Activated naive CD4-positive, alpha-beta T cell treated with anti-CD3 and anti-CD28 coated beads, Interleukin-2, amount 10 ng/mL, durations not matched to agents 7 days and 5 days (primary cell): ENCODE measurements around the gene KRT71.
"Not testable (repeated sequence)": the region's sequence is repeated elsewhere in the genome, so short reads cannot be mapped to it uniquely, and the experiment has no call there.

Experiments used
- CTCF ChIA-PET: fragments of 350-600 bp; sonication (Branson Sonifier 250); formaldehyde crosslinking; loops from one replicate; lab custom pipeline; 2021; ENCODE audit warnings: antibody characterized with exemption; lab: Charles Lee
- DNase-seq: peaks from one replicate; pipeline ENCODE4 v3.0.0-alpha.2; 2020
- H3K27ac Mint-ChIP-seq: one replicate; pipeline ENCODE4 v1.8.0; 2021; ENCODE audit warnings: mild to moderate bottlenecking, moderate library complexity, mixed read lengths
- H3K27me3 Mint-ChIP-seq: one replicate; pipeline ENCODE4 v1.8.0; 2021; ENCODE audit warnings: mild to moderate bottlenecking, mixed read lengths
- H3K36me3 Mint-ChIP-seq: one replicate; pipeline ENCODE4 v1.8.0; 2021; ENCODE audit warnings: mixed read lengths
- H3K4me1 Mint-ChIP-seq: one replicate; pipeline ENCODE4 v1.8.0; 2021; ENCODE audit warnings: mixed read lengths
- H3K4me3 Mint-ChIP-seq: one replicate; pipeline ENCODE4 v1.8.0; 2021; ENCODE audit warnings: mild to moderate bottlenecking, moderate library complexity, mixed read lengths
- H3K9me3 Mint-ChIP-seq: one replicate; pipeline ENCODE4 v1.8.0; 2021; ENCODE audit warnings: mixed read lengths

KRT71 gene

GRCh38 chr12:52552681-52553195 lies at the start of gene KRT71:
KRT71 (minus strand) TSS chr12:52553145; CDS start chr12:52553077, 68 bp downstream.
- Mint-ChIP-seq H3K4me3 (no peak within 1 kb of the TSS), H3K27me3 (peaks cover 48% of the 10 kb centered on the region), H3K27ac (no peak within 1 kb of the TSS), H3K4me1 (peaks cover 3% of the 10 kb centered on the region), H3K36me3 (no peaks in the 10 kb centered on the region), H3K9me3 (no peaks in the 10 kb centered on the region)
- no peak for DNase-seq
- CTCF ChIA-PET: interaction anchor here (0.6 kb wide), 1 partner anchor 1099 kb away, joined by 3 read pairs; no protein-coding TSS in a partner anchor

DNA sequence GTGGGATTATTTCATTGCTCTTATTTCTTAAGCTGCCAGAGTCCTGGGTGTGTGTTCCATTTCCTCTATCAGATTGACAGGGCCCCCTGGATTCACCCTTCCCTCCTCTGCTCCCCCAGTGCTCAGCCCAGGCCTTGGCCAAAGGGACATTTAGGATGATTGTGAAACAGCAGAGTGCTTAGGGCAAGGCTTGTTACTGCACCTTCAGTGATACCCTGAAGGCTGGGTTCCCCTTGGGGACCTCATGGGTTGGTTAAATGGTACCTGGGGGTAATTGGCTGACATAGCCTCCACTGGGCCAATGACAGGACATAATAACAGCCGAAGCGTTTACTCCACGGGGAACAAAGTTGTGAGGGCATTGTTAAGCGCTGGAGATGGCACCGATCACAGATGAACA lies 49.6 kb upstream of the KRT71 start:
- CTCF ChIA-PET: no interaction called here
- Mint-ChIP-seq H3K4me1 (peaks cover 40% of the 10 kb centered on the region), H3K27ac (no peak overlapping the region), H3K9me3 (peaks cover 3% of the 10 kb centered on the region), H3K36me3 (no peaks in the 10 kb centered on the region), H3K4me3 (no peak overlapping the region), H3K27me3 (peaks cover 34% of the 10 kb centered on the region)
- no peak for DNase-seq

- Mint-ChIP-seq H3K4me3 (no peak overlapping the region), H3K4me1 (peaks cover 34% of the 10 kb centered on the region), H3K27ac (no peak overlapping the region), H3K9me3 (peaks cover 3% of the 10 kb centered on the region), H3K27me3 (peaks cover 34% of the 10 kb centered on the region), H3K36me3 (no peaks in the 10 kb centered on the region)
- CTCF ChIA-PET: no interaction called here
- DNase-seq: no peak
Observed at GRCh38 chr12:52601671-52602070, 48.7 kb upstream of the KRT71 start.

DNA sequence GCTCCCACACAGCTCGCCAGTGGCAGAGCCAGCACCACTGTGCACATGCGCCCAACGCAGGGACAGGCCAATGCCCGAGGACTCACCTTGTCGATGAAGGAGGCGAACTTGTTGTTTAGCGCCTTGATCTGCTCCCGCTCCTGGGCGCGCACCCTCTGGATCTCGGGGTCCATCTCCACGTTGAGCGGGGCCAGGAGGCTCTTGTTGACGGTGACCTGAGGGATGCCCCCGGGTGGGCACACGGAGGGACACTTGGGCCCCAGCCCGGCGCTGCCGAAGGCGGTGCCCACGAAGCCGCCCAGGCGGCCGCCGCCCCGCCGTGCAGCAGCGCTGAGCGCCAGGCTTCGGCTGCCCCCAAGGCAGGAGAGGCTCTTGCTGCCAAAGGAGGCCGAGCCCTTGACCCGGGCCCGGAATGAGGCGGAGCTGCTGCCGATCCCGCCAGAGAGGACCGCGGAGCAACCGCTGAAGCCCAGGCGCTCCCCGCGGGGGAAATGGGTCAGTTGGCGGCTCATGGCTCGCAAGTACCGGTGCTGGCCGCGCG lies 48.1 kb upstream of the KRT71 start, which contains the start of gene KRT72:
KRT72 (minus strand) TSS at position 523 of the 541 bp plus-strand sequence; CDS start at position 512, 11 bp downstream.
- DNase-seq: no peak
- peaks cover 3% of the 10 kb centered on the region for H3K9me3 Mint-ChIP-seq
- H3K27me3 Mint-ChIP-seq: peaks cover 34% of the 10 kb centered on the region
- H3K4me1 Mint-ChIP-seq: peaks cover 32% of the 10 kb centered on the region
- H3K36me3 Mint-ChIP-seq: no peaks in the 10 kb centered on the region
- H3K4me3 Mint-ChIP-seq: no peak within 1 kb of the TSS
- CTCF ChIA-PET: no interaction called here
- H3K27ac Mint-ChIP-seq: no peak within 1 kb of the TSS

DNA sequence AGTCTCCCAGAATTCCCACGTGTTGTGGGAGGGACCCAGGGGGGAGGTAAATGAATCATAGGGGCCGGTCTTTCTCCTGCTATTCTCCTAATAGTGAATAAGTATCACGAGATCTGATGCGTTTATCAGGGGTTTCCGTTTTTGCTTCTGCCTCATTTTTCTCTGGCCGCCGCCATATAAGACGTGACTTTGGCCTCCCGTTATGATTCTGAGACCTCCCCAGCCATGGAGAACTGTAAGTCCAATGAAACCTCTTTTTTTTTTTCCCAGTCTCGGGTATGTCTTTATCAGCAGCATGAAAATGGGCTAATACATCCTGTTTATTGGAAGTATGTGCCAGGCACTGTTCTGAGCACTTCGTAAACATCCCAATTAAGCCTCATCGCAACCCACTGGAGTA lies 47.5 kb upstream of the KRT71 start:
- peaks cover 27% of the 10 kb centered on the region for H3K4me1 Mint-ChIP-seq
- no peak overlapping the region for H3K27ac Mint-ChIP-seq

DNA sequence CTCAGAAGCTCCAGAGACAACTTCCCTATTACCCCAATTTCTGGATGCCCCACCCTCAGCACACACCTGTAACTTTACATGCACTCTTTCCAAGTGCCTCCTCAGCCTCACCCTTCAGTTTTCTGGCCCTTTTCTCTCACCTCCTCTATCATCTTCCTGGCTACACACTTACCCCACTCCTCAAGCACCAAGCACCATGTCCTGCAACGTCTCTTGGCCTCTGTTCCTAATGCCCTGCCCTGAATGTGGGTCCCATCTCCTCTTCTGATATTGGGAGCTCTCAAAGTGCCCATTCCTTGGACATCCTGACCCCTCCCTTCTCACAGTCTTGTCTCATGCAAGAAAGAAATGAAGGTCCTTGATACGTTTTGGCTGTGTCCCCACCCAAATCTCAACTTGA lies 47.1 kb upstream of the KRT71 start:
- CTCF ChIA-PET: interaction anchor here (0.6 kb wide), 1 partner anchor 40 kb away, joined by 3 read pairs; no protein-coding TSS in a partner anchor
- Mint-ChIP-seq H3K36me3 (no peaks in the 10 kb centered on the region), H3K4me1 (peaks cover 24% of the 10 kb centered on the region), H3K4me3 (no peak overlapping the region), H3K27ac (no peak overlapping the region), H3K9me3 (peaks cover 2% of the 10 kb centered on the region), H3K27me3 (peaks cover 34% of the 10 kb centered on the region)
- DNase-seq: no peak

More for the DNA sequence above, 47.5 kb upstream of the KRT71 start:
- DNase-seq: no peak
- Mint-ChIP-seq H3K9me3 (peaks cover 3% of the 10 kb centered on the region), H3K27me3 (peaks cover 34% of the 10 kb centered on the region), H3K4me3 (no peak overlapping the region), H3K36me3 (no peaks in the 10 kb centered on the region)
- CTCF ChIA-PET: interaction anchor here (0.6 kb wide), 1 partner anchor 39 kb away, joined by 3 read pairs; no protein-coding TSS in a partner anchor

- peaks cover 34% of the 10 kb centered on the region for H3K27me3 Mint-ChIP-seq
- H3K4me3 Mint-ChIP-seq: no peak overlapping the region
- H3K9me3 Mint-ChIP-seq: no peaks in the 10 kb centered on the region
- no peaks in the 10 kb centered on the region for H3K36me3 Mint-ChIP-seq
- peaks cover 13% of the 10 kb centered on the region for H3K4me1 Mint-ChIP-seq
- DNase-seq: no peak
- H3K27ac Mint-ChIP-seq: no peak overlapping the region
- CTCF ChIA-PET: interaction anchor here (1.0 kb wide), 1 partner anchor 8 kb away, joined by 3 read pairs; no protein-coding TSS in a partner anchor
Observed at GRCh38 chr12:52598966-52599365, 46.0 kb upstream of the KRT71 start.

DNA sequence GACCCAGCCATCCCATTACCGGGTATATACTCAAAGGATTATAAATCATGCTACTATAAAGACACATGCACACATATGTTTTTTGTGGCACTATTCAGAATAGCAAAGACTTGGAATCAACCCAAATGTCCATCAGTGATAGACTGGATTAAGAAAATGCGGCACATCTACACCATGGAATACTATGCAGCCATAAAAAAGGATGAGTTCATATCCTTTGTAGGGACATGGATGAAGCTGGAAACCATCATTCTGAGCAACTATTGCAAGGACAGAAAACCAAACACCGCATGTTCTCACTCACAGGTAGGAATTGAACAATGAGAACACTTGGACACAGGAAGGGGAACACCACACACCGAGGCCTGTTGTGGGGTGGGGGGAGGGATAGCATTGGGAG lies 41.3 kb upstream of the KRT71 start:
- H3K4me1 Mint-ChIP-seq, CTCF ChIA-PET: not testable (repeated sequence)

GRCh38 chr12:52591521-52591920 lies 38.6 kb upstream of the KRT71 start:
- H3K4me1 Mint-ChIP-seq: peaks cover 9% of the 10 kb centered on the region
- DNase-seq: no peak
- no peak overlapping the region for H3K27ac Mint-ChIP-seq
- no peaks in the 10 kb centered on the region for H3K27me3 Mint-ChIP-seq
- H3K9me3 Mint-ChIP-seq: no peaks in the 10 kb centered on the region
- no peak overlapping the region for H3K4me3 Mint-ChIP-seq
- no peaks in the 10 kb centered on the region for H3K36me3 Mint-ChIP-seq
- CTCF ChIA-PET: interaction anchor here (1.2 to 1.3 kb wide), 3 partner anchors 7 to 288 kb away, joined by 3 to 4 read pairs (median 4); no protein-coding TSS in a partner anchor

More for the DNA sequence above, 41.3 kb upstream of the KRT71 start:
- H3K4me3 Mint-ChIP-seq, H3K27ac Mint-ChIP-seq, DNase-seq, H3K36me3 Mint-ChIP-seq, H3K9me3 Mint-ChIP-seq: not testable (repeated sequence)
- peaks cover 13% of the 10 kb centered on the region for H3K27me3 Mint-ChIP-seq

GRCh38 chr12:52590021-52590420 lies 37.1 kb upstream of the KRT71 start:
- Mint-ChIP-seq H3K9me3 (no peaks in the 10 kb centered on the region), H3K4me1 (peaks cover 24% of the 10 kb centered on the region), H3K36me3 (no peaks in the 10 kb centered on the region), H3K27me3 (no peaks in the 10 kb centered on the region), H3K4me3 (no peak overlapping the region), H3K27ac (no peak overlapping the region)
- no peak for DNase-seq
- CTCF ChIA-PET: interaction anchor here (1.6 to 14.2 kb wide), 3 partner anchors 21 to 289 kb away, joined by 6 to 244 read pairs (median 12); no protein-coding TSS in a partner anchor

DNA sequence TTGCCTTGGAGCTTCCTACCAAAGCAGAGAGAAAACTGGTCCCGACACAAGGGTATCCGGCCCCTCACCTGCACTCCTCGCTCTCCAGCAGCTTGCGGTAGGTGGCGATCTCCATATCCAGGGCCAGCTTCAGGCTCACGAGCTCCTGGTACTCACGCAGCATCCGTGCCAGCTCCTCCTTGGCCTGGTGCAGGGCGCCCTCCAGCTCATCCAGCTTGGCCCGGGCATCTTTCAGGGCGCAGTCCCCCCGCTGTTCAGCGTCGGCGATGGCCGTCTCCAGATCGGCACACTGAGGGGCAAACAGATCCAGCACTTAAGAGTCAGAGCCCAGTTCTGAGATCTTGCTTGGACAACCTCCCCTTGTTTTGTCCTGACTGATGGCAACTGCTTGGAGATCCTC lies 34.6 kb upstream of the KRT71 start:
- Mint-ChIP-seq H3K4me1 (peaks cover 35% of the 10 kb centered on the region), H3K27me3 (no peaks in the 10 kb centered on the region), H3K27ac (no peak overlapping the region), H3K9me3 (no peaks in the 10 kb centered on the region), H3K36me3 (no peaks in the 10 kb centered on the region), H3K4me3 (no peak overlapping the region)
- CTCF ChIA-PET: interaction anchor here (1.3 to 14.2 kb wide), 4 partner anchors 23 to 291 kb away, joined by 3 to 244 read pairs (median 83); partner anchors contain the start of gene KRT1
- DNase-seq: no peak

GRCh38 chr12:52585946-52586345 lies 33.0 kb upstream of the KRT71 start:
- Mint-ChIP-seq H3K9me3 (no peaks in the 10 kb centered on the region), H3K36me3 (no peaks in the 10 kb centered on the region), H3K4me3 (no peak overlapping the region), H3K27ac (peak overlapping the region; percentile 1), H3K4me1 (peaks cover 35% of the 10 kb centered on the region), H3K27me3 (peaks cover 10% of the 10 kb centered on the region)
- peak; percentile 75 for DNase-seq
- CTCF ChIA-PET: interaction anchor here (0.7 to 14.2 kb wide), 15 partner anchors 9 to 430 kb away, joined by 3 to 244 read pairs (median 3); no protein-coding TSS in a partner anchor

DNA sequence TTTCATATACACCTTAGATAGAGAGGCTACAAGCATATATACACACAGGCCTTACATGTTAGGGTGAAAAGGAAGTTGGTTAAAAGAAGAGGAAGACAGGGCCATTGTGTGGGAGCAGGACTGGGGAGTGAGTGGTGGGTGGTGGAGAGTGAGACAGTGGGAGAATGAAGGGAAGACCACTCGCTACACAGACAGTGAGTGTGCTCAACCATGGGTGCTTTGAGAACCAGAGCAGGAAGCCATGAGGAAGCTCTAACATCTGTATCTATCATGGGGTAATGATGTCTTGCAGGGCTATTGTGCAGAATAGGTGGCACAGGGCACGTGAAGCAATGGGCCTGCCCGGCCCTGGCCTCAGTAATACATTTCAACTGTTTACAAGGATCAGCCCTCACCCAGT lies 32.1 kb upstream of the KRT71 start:
- no peaks in the 10 kb centered on the region for H3K9me3 Mint-ChIP-seq
- no peaks in the 10 kb centered on the region for H3K36me3 Mint-ChIP-seq
- H3K4me3 Mint-ChIP-seq: no peak overlapping the region
- DNase-seq: no peak
- peaks cover 16% of the 10 kb centered on the region for H3K27me3 Mint-ChIP-seq
- peaks cover 41% of the 10 kb centered on the region for H3K4me1 Mint-ChIP-seq
- CTCF ChIA-PET: interaction anchor here (0.8 to 14.2 kb wide), 11 partner anchors 10 to 395 kb away, joined by 3 to 244 read pairs (median 4); no protein-coding TSS in a partner anchor
- no peak overlapping the region for H3K27ac Mint-ChIP-seq

GRCh38 chr12:52584156-52584682 lies 31.3 kb upstream of the KRT71 start:
- H3K4me3 Mint-ChIP-seq: no peak overlapping the region
- H3K9me3 Mint-ChIP-seq: no peaks in the 10 kb centered on the region
- peak overlapping the region; percentile 14 for H3K27ac Mint-ChIP-seq
- H3K4me1 Mint-ChIP-seq: peaks cover 42% of the 10 kb centered on the region
- H3K36me3 Mint-ChIP-seq: no peaks in the 10 kb centered on the region
- CTCF ChIA-PET: interaction anchor here (0.5 to 14.2 kb wide), 16 partner anchors 10 to 356 kb away, joined by 3 to 244 read pairs (median 3); partner anchors contain the start of gene KRT74
- H3K27me3 Mint-ChIP-seq: peaks cover 25% of the 10 kb centered on the region
- no peak for DNase-seq
